GM21576 (cell line): Measurements from ENCODE around the gene QSOX2.

Experiments
- ATAC-seq: cut with Tn5 transposase; IDR thresholded peaks from one replicate; pipeline ENCODE4 v1.9.1; 2021; ENCODE audit warnings: mild to moderate bottlenecking, moderate library complexity; ENCODE audit not compliant: unreplicated experiment

The QSOX2 gene

GRCh38 chr9:136254381-136255165, 9.0 kb upstream of the QSOX2 start:
- no peak for ATAC-seq

GRCh38 chr9:136253246-136254130, 7.9 kb upstream of the QSOX2 start:
- no peak for ATAC-seq

GRCh38 chr9:136252846-136253245, 7.2 kb upstream of the QSOX2 start:
- no peak for ATAC-seq

- ATAC-seq = no peak
Observed at GRCh38 chr9:136252281-136252680, 6.7 kb upstream of the QSOX2 start.

GRCh38 chr9:136251264-136252115, 5.9 kb upstream of the QSOX2 start:
- ATAC-seq = no peak

GRCh38 chr9:136250676-136251075, 5.1 kb upstream of the QSOX2 start:
- no peak for ATAC-seq

- no peak for ATAC-seq
Observed at GRCh38 chr9:136249877-136250559, 4.4 kb upstream of the QSOX2 start.

- no peak for ATAC-seq
Observed at GRCh38 chr9:136248951-136249876, 3.6 kb upstream of the QSOX2 start.

- ATAC-seq = no peak
Observed at GRCh38 chr9:136247947-136248637, 2.5 kb upstream of the QSOX2 start.

- no peak for ATAC-seq
Observed at GRCh38 chr9:136247551-136247916, 1.9 kb upstream of the QSOX2 start.

- ATAC-seq = no peak
Observed at GRCh38 chr9:136246849-136247550, 1.4 kb upstream of the QSOX2 start.

GRCh38 chr9:136244969-136245218, 718 bp downstream of the QSOX2 start:
- ATAC-seq = no peak

- ATAC-seq = no peak
Observed at GRCh38 chr9:136244122-136244968, 1.3 kb downstream of the QSOX2 start.

GRCh38 chr9:136243631-136244030, 2.0 kb downstream of the QSOX2 start:
- no peak for ATAC-seq

- ATAC-seq = no peak
Observed at GRCh38 chr9:136242918-136243525, 2.6 kb downstream of the QSOX2 start.

GRCh38 chr9:136242248-136242647, 3.4 kb downstream of the QSOX2 start:
- ATAC-seq = no peak

GRCh38 chr9:136241542-136241941, 4.1 kb downstream of the QSOX2 start:
- no peak for ATAC-seq
